B cell (primary cell): ENCODE results near the gene NTRK2. TPM values are rescaled to one million over a fixed set of nuclear protein-coding genes. Genes with fewer than 3 reads are reported as not detected.

Experiments used
- ATAC-seq: fragments of 200-7000 bp; cut with Tn5 transposase; one replicate; pipeline ENCODE4 v1.10.0; 2021; ENCODE audit warnings: low read depth, mild to moderate bottlenecking, moderate number of reproducible peaks, moderate library complexity
- CTCF ChIA-PET: fragments of 350-600 bp; sonication (Branson Sonifier 250); formaldehyde crosslinking; loops from one replicate; lab custom pipeline; 2021; ENCODE audit warnings: antibody characterized with exemption, inconsistent platforms; lab: Charles Lee
- POLR2A ChIA-PET: fragments of 350-600 bp; sonication (Branson Sonifier 250); formaldehyde crosslinking; loops from one replicate; lab custom pipeline; 2021; ENCODE audit warnings: antibody characterized with exemption; lab: Charles Lee
- DNase-seq: peaks from one replicate; pipeline ENCODE4 v3.0.0; 2013
- H2AFZ ChIP-seq: 2 replicates; pipeline ENCODE4 v1.6.1; 2012; ENCODE audit warnings: mild to moderate bottlenecking, low read depth, low read length; ENCODE audit not compliant: insufficient read depth, poor library complexity, severe bottlenecking
- H3K27ac ChIP-seq, 2 donors: 1 replicate in 1 of 2; 2 replicates in 1 of 2; pipeline ENCODE4 v1.5.1; 2012 to 2013; ENCODE audit warnings: low read length in 2 of 2, mild to moderate bottlenecking in 2 of 2, moderate library complexity in 1 of 2
- H3K27me3 ChIP-seq, 4 experiments: fragments of 200-600 bp in 1 of 4; sonication (generic) in 1 of 4; replicated peaks in 1 of 4; 1 replicate in 2 of 4; 2 replicates in 2 of 4; pipeline versions ENCODE4 v1.6.1 to v1.7.0; 2013 to 2016; ENCODE audit warnings: low read length in 3 of 4, mild to moderate bottlenecking in 2 of 4, mixed read lengths in 1 of 4, moderate library complexity in 1 of 4; ENCODE audit not compliant: insufficient read depth in 4 of 4, control insufficient read depth in 3 of 4; ENCODE audit errors: control extremely low read depth in 1 of 4
- H3K36me3 ChIP-seq, 2 experiments: replicated peaks in 1 of 2; 1 replicate in 1 of 2; 2 replicates in 1 of 2; pipeline versions ENCODE4 v1.6.1 to v1.7.1; 2013; ENCODE audit warnings: low read length in 1 of 2; ENCODE audit not compliant: insufficient read depth in 2 of 2, control insufficient read depth in 1 of 2; ENCODE audit errors: control extremely low read depth in 1 of 2, extremely low read depth in 1 of 2
- H3K4me1 ChIP-seq, 2 donors: fragments of 200-600 bp in 1 of 2; sonication (generic) in 1 of 2; 1 replicate in 1 of 2; 2 replicates in 1 of 2; pipeline versions ENCODE4 v1.5.1 to v1.6.1; 2013 to 2017; ENCODE audit warnings: low read length in 2 of 2; ENCODE audit not compliant: control insufficient read depth in 2 of 2, insufficient read depth in 2 of 2
- H3K4me2 ChIP-seq: replicated peaks from 2 replicates; pipeline ENCODE3; 2012; ENCODE audit warnings: mild to moderate bottlenecking, low read depth, low read length; ENCODE audit not compliant: poor library complexity, severe bottlenecking
- H3K4me3 ChIP-seq, 5 experiments: fragments of 200-600 bp in 1 of 5; sonication (generic) in 1 of 5; 1 replicate in 3 of 5; 2 replicates in 2 of 5; pipeline versions ENCODE4 v1.5.1 to v1.7.0; 2011 to 2016; ENCODE audit warnings: low read length in 4 of 5, mild to moderate bottlenecking in 4 of 5, low read depth in 2 of 5, control low read depth in 1 of 5, moderate library complexity in 1 of 5; ENCODE audit not compliant: insufficient read depth in 1 of 5; ENCODE audit errors: control extremely low read depth in 1 of 5, extremely low read depth in 1 of 5
- H3K79me2 ChIP-seq: fragments of 200-600 bp; sonication (generic); one replicate; pipeline ENCODE4 v1.6.0; 2016; ENCODE audit warnings: low read length; ENCODE audit not compliant: control insufficient read depth, insufficient read depth
- H3K9ac ChIP-seq: fragments of 200-600 bp; sonication (generic); 2 replicates; pipeline ENCODE4 v1.6.1; 2017; ENCODE audit warnings: mild to moderate bottlenecking, low read length, moderate library complexity
- H3K9me3 ChIP-seq, 3 donors: one replicate each; pipeline versions ENCODE4 v1.6.1 to v1.7.1; 2013; ENCODE audit warnings: low read length in 2 of 3; ENCODE audit not compliant: control insufficient read depth in 2 of 3, insufficient read depth in 1 of 3; ENCODE audit errors: control extremely low read depth in 1 of 3
- H4K20me1 ChIP-seq: 2 replicates; pipeline ENCODE4 v1.6.0; 2012; ENCODE audit warnings: mild to moderate bottlenecking, low read length; ENCODE audit not compliant: insufficient read depth, control insufficient read depth, poor library complexity, severe bottlenecking
- H3K27ac Mint-ChIP-seq: one replicate; pipeline ENCODE4 v1.8.0; 2021; ENCODE audit warnings: mixed read lengths
- H3K27me3 Mint-ChIP-seq: one replicate; pipeline ENCODE4 v1.8.0; 2021; ENCODE audit warnings: mixed read lengths
- H3K4me1 Mint-ChIP-seq: one replicate; pipeline ENCODE4 v1.8.0; 2021; ENCODE audit warnings: mixed read lengths
- H3K4me3 Mint-ChIP-seq: one replicate; pipeline ENCODE4 v1.8.0; 2021; ENCODE audit warnings: mixed read lengths
- H3K9me3 Mint-ChIP-seq: one replicate; pipeline ENCODE4 v1.8.0; 2022; ENCODE audit warnings: mixed read lengths; ENCODE audit not compliant: insufficient read depth
- EZH2 ChIP-seq: IDR thresholded peaks from 2 replicates; pipeline ENCODE4 v1.6.1; 2012; ENCODE audit warnings: borderline replicate concordance, low read depth, mild to moderate bottlenecking, moderate library complexity, low read length; ENCODE audit not compliant: insufficient read depth, poor library complexity, severe bottlenecking
- WGBS: methylation state at CpG from one replicate; pipeline ENCODE4 v1.1.5; 2013; ENCODE audit warnings: missing lambda C conversion rate; ENCODE audit not compliant: insufficient coverage; 5-methylcytosine and 5-hydroxymethylcytosine counted together
- intact Hi-C: fragments of 100-400 bp; cut with micrococcal nuclease; formaldehyde crosslinking; loops from one replicate; pipeline ENCODE4 v1.10.0; 2022
- polyA plus RNA-seq: library from polyadenylated mRNA; depleted of rRNA; stranded (reverse); fragments of >200 nt; gene quantifications from 2 replicates; pipeline ENCODE4 v1.2.3, GENCODE V29; 2012
- total RNA-seq, 2 donors: library from RNA; stranded (reverse); fragments of 120-200 nt in 1 of 2; gene quantifications; 1 replicate in 1 of 2; 2 replicates in 1 of 2; pipeline versions ENCODE4 v1.2.3 to v1.2.4, GENCODE V29; 2013 to 2022
- TF ChIP-seq, protein P1 (sequence below): fragments of 200-600 bp; IDR thresholded peaks from one replicate; pipeline ENCODE4 v1.8.0; 2022; ENCODE audit warnings: antibody characterized with exemption, mild to moderate bottlenecking

The NTRK2 gene
- total and polyA plus RNA-seq, 2 donors (not counting 1 experiment from before 2014, with no cell fraction given): 0.03 to 0.10 TPM

DNA sequence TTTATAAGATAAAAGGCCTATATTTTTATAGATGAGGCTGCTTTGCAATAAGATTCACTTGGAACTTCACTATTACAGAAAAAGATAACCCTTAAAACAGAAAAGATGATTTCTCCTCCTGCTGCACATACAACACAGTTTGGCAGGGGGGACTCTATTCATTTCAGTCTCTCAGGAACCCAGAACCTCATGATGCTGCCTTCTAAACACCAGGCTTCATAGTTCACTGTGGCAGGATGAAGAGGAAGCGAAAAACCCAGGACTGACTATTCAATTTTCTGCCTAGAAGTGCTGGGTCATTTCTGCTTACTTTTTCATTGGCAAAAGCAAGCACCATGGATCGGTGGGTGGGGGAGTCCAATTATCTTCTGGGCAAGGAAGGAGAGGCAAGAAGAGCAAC is 179.5 kb downstream of the NTRK2 start:
- H3K9me3 ChIP-seq: no peaks in the 10 kb centered on the region
- no peaks in the 10 kb centered on the region for H3K27me3 Mint-ChIP-seq
- H3K4me1 Mint-ChIP-seq: no peaks in the 10 kb centered on the region
- no peak overlapping the region for H3K9ac ChIP-seq
- H3K4me1 ChIP-seq: no peaks in the 10 kb centered on the region
- no peak for DNase-seq
- CTCF ChIA-PET: no interaction called here
- H3K4me3 ChIP-seq: no peak overlapping the region
- H3K36me3 ChIP-seq: no peaks in the 10 kb centered on the region
- 75% methylated on average over 1 of the region's 2 CpGs for WGBS
- no peaks in the 10 kb centered on the region for H4K20me1 ChIP-seq
- TF ChIP-seq EZH2: no peak
- TF ChIP-seq, protein P1, sequence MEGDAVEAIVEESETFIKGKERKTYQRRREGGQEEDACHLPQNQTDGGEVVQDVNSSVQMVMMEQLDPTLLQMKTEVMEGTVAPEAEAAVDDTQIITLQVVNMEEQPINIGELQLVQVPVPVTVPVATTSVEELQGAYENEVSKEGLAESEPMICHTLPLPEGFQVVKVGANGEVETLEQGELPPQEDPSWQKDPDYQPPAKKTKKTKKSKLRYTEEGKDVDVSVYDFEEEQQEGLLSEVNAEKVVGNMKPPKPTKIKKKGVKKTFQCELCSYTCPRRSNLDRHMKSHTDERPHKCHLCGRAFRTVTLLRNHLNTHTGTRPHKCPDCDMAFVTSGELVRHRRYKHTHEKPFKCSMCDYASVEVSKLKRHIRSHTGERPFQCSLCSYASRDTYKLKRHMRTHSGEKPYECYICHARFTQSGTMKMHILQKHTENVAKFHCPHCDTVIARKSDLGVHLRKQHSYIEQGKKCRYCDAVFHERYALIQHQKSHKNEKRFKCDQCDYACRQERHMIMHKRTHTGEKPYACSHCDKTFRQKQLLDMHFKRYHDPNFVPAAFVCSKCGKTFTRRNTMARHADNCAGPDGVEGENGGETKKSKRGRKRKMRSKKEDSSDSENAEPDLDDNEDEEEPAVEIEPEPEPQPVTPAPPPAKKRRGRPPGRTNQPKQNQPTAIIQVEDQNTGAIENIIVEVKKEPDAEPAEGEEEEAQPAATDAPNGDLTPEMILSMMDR: no peak
- no peak overlapping the region for H3K27ac ChIP-seq
- H3K4me3 Mint-ChIP-seq: no peak overlapping the region
- no peaks in the 10 kb centered on the region for H3K27me3 ChIP-seq
- no peak overlapping the region for H3K4me2 ChIP-seq
- no peak for ATAC-seq
- H3K9me3 Mint-ChIP-seq: no peaks in the 10 kb centered on the region
- H3K27ac Mint-ChIP-seq: no peak overlapping the region
- POLR2A ChIA-PET: no interaction called here
- H3K79me2 ChIP-seq: no peaks in the 10 kb centered on the region
- H2AFZ ChIP-seq: no peak overlapping the region
- intact Hi-C loops: no loop called here

DNA sequence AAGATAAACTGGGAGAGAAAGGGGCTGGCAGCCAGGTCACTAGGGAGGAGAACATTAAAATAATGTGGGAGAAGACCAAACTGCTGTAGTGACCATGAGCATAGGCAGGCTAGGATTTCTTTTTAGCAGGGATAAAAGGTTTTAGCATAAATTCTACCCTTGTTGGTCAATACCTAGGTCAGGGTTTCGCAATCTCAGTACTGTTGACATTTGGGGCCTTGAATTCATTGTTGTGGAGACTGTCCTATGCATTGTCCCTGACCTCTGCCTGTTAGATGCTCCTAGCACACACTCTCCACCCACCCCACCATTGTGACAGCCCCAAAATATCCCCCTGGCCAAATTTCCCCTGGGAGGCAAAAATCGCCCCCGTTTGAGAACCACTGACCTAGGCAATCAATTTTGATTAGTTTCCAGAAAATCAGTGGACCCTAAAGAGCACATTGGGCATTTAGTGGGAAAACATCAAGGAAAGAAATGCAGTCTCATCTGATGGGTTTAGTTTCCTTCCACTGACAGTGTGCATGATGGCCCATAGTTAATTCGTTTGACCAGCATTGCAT is 181.4 kb downstream of the NTRK2 start:
- Histone ChIP-seq H3K9me3 (no peaks in the 10 kb centered on the region), H2AFZ (no peak overlapping the region), H4K20me1 (no peaks in the 10 kb centered on the region), H3K79me2 (no peaks in the 10 kb centered on the region), H3K4me3 (no peak overlapping the region), H3K36me3 (no peaks in the 10 kb centered on the region), H3K4me1 (no peaks in the 10 kb centered on the region), H3K9ac (no peak overlapping the region), H3K4me2 (no peak overlapping the region), H3K27ac (no peak overlapping the region), H3K27me3 (no peaks in the 10 kb centered on the region)
- no peak overlapping the region for H3K27ac Mint-ChIP-seq
- H3K9me3 Mint-ChIP-seq: no peaks in the 10 kb centered on the region
- DNase-seq: no peak
- WGBS: 90% methylated on average over 3 of the region's 4 CpGs
- ChIA-PET POLR2A (no interaction called here), CTCF (no interaction called here)
- H3K4me3 Mint-ChIP-seq: no peak overlapping the region
- intact Hi-C loops: no loop called here
- TF ChIP-seq EZH2: no peak
- TF ChIP-seq, protein P1: no peak
- H3K27me3 Mint-ChIP-seq: no peaks in the 10 kb centered on the region
- H3K4me1 Mint-ChIP-seq: no peaks in the 10 kb centered on the region
- ATAC-seq: no peak
